Embryonic facial prominence (tissue), 1 donor: ENCODE data around the gene CXCL17.

Experiments used
- DNase-seq: peaks from one replicate; pipeline ENCODE4 v3.0.0-alpha.2; 2016; ENCODE audit errors: extremely low spot score

CXCL17 gene

GRCh38 chr19:42400404-42400803 lies 42.3 kb downstream of the CXCL17 start:
- DNase-seq, result no peak

DNA sequence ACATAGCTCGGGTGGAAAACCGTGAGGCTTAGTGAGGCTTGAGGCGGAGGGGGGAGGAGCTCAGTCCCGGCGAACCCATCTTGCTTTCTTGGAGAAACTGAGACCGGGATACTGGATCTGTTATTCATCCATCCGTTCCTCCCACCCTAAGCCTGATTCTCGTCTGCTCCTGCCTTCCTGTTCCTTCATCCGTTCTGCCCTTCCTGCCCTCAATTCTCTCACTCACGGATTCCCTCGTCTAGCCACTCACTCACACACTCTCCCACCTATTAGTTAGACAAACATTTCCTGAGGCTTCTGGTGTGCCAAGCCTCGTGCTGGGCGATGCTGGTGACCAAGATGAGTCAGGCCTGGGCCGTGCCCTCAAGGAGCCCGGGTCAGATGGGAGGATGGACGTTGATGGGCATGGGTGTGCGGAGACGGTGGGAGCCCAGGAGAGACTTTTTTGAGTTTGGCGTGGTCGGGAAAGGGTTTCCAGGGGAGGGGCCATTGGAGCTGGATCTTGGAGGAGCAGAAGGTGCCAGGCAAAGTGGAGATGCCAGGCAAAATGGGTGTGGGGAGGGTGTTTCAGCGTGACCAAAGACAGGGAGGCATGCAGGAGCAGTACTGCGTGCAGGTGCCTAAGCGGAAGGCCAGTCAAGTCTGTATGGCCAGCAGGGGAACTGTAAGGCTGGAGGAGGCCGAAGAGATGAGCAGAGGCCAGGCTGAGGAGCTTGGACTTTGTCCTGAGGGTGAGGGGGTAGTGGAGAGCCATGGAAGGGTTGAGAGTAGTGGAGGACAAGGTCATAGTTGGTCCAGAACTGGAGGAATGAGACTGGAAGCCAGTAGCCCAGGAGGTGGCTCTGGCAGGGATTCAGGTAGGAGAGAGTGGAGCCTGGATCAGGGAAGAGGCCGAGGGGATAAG lies 45.2 kb downstream of the CXCL17 start:
- DNase-seq, result no peak

DNA sequence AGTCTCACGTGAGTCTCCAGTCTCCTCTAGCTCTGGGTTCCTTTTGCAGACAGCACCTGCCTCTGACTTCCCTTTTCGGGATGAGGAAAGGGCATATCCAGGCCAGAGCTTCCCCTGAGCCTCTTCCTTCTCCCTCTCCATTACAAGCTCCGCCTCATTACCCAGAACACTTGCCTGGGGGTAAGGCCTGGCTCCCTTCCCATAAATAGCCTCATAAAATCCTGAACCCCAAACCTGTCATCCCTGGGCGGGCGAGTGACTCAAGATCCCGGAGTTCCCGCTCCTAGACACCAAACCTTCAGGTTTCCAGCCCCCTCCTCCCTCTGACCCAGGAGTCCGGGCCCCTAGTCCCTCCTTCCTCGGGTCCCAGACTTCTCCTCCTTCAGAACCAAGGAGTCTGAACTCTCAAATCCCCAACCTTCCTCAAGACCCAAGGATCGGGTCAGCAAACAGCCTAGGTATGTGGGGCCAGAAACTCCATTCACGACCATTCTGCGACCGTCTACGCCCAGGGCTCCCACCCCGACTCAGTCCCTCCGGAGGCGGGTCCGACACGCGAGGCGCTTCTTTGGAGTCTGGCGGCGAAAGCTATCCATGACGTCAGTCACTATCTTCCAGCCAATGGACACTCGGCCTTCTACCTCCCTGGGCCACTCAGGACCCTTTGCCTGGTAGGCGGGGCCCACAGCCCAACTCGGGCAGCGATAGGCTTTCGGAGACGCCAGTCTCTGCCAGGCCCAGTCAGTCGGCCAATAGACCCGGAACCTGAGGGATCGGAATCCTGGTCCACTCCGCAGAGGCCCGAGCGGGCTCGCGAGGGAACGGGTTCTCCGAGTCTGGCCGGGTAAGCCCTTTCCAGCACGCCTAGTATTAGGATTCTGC lies 46.1 kb downstream of the CXCL17 start:
- DNase-seq, result peak; percentile 90

GRCh38 chr19:42394751-42395150 lies 48.0 kb downstream of the CXCL17 start:
- no peak for DNase-seq

DNA sequence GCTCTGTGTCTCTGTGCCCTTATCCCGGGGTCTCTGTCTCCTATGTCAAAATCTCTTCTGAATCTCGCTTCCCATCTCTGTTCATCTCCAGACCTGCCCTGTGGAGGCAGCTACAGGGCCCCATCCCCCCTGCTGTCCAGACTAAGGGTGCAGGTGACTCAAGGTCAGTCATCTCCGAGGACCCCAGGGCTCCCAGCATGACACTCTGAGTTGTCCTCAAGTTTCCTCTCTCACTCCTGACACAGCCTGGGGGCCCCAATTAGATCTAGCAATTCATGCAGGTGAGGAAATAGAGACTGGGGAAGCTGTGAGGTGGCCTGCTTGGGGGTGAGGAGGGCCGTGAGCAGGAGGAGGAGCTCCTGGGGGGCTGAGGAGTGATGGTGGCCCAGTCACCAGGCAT lies 50.6 kb downstream of the CXCL17 start:
- no peak for DNase-seq

GRCh38 chr19:42389899-42390298 lies 52.8 kb downstream of the CXCL17 start, which contains the start of gene CNFN:
TSS of gene CNFN (minus strand) at chr19:42390297. CDS start at chr19:42389037, 1,260 bp downstream.
- no peak for DNase-seq

- DNase-seq, result no peak
These were observed 53.8 kb downstream of the CXCL17 start for GRCh38 chr19:42388851-42389489.

GRCh38 chr19:42386974-42387707 lies 55.6 kb downstream of the CXCL17 start:
- DNase-seq, result no peak

DNA sequence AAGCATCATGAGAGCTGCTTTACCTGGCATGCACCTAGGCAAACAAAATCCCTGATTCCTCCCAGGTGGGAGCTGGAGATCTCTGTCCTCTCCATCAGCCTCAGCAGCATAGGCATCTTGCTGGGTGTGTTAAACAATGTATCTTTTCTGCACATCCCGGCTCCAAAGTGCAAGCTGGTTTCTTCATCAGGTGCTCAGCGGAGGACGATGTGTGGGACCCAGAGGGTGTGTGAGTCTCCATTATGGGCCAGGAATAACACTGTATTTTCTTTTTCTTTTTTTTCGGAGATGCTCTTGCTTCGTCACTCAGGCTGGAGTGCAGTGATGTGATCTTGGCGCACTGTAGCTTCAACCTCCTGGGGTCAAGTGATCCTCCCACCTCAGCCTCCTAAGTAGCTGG lies 62.6 kb downstream of the CXCL17 start:
- no peak for DNase-seq
